ENCODE measurements around the gene CAPN12. TPM values are rescaled to one million over a fixed set of nuclear protein-coding genes. Genes with fewer than 3 reads are reported as not detected.

The CAPN12 gene
- polyA plus RNA-seq, 1 donor (not counting 4 experiments of a cell fraction or from before 2014, with no cell fraction given), result 5.6 TPM

DNA sequence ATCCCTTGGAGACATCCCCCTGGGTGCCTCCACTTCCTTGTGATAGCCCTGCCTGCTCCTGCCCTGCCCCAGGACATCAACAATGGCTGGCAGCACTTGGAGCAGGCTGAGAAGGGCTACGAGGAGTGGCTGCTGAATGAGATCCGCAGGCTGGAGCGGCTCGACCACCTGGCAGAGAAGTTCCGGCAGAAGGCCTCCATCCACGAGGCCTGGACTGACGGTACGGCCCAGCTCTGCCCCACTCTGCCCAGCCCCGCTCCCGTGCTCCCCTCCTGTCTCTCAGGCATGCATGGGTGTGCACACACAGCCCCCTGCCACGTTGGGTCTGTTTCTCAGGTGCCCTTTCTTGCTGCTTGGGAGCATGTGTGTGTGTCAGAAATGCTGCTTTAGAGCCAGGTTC lies 26.4 kb downstream of the CAPN12 start:
- Histone ChIP-seq H4K20me1 (ENCODE audit: control insufficient read depth, extremely low read depth, insufficient read depth, low read length) (peaks cover 4% of the 10 kb centered on the region), H3K4me1 (ENCODE audit: control insufficient read depth, extremely low read depth, insufficient read depth, low read length) (peaks cover 8% of the 10 kb centered on the region), H2AFZ (ENCODE audit: control insufficient read depth, low read length) (no peak overlapping the region), H3K4me3 (ENCODE audit: control insufficient read depth in 2 of 3, extremely low read depth in 1 of 3, insufficient read depth in 2 of 3, low read depth in 1 of 3, low read length in 3 of 3) (no peak overlapping the region), H3K36me3 (ENCODE audit: control insufficient read depth in 2 of 2, extremely low read depth in 1 of 2, insufficient read depth in 2 of 2, low read length in 2 of 2) (peaks cover 73 to 79% of the 10 kb centered on the region in 2 experiments), H3K9ac (ENCODE audit: control insufficient read depth, extremely low read depth, insufficient read depth, low read length) (no peak overlapping the region), H3K27ac (ENCODE audit: control insufficient read depth, insufficient read depth, low read length) (no peak overlapping the region), H3K9me3 (ENCODE audit: control insufficient read depth, low read depth, low read length) (no peaks in the 10 kb centered on the region), H3K27me3 (ENCODE audit: control insufficient read depth, extremely low read depth, insufficient read depth, low read length) (no peaks in the 10 kb centered on the region), H3K9me1 (ENCODE audit: control insufficient read depth, extremely low read depth, insufficient read depth, low read length) (peaks cover 3% of the 10 kb centered on the region), H3K4me2 (ENCODE audit: control insufficient read depth, extremely low read depth, insufficient read depth, low read depth, low read length) (no peak overlapping the region), H3K79me2 (ENCODE audit: control insufficient read depth, insufficient read depth, low read length) (peaks cover 49% of the 10 kb centered on the region)
- FAIRE-seq (no peak), DNase-seq (ENCODE audit: low read depth, low spot score) (no peak)
- TF ChIP-seq, protein P1, sequence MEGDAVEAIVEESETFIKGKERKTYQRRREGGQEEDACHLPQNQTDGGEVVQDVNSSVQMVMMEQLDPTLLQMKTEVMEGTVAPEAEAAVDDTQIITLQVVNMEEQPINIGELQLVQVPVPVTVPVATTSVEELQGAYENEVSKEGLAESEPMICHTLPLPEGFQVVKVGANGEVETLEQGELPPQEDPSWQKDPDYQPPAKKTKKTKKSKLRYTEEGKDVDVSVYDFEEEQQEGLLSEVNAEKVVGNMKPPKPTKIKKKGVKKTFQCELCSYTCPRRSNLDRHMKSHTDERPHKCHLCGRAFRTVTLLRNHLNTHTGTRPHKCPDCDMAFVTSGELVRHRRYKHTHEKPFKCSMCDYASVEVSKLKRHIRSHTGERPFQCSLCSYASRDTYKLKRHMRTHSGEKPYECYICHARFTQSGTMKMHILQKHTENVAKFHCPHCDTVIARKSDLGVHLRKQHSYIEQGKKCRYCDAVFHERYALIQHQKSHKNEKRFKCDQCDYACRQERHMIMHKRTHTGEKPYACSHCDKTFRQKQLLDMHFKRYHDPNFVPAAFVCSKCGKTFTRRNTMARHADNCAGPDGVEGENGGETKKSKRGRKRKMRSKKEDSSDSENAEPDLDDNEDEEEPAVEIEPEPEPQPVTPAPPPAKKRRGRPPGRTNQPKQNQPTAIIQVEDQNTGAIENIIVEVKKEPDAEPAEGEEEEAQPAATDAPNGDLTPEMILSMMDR (optimal IDR thresholded peaks at IDR 0.05 in 1 of 3, IDR thresholded peaks at IDR 0.05 in 1 of 3, conservative IDR thresholded peaks at IDR 0.05 in 1 of 3; ENCODE audit: extremely low read depth in 1 of 3, insufficient read depth in 2 of 3, low read length in 3 of 3), result no peak
- TF ChIP-seq EZH2 (IDR thresholded peaks at IDR 0.05; ENCODE audit: low read length), result no peak
- dilution Hi-C loops (cut with MboI; ENCODE audit: extremely low pct_ligation_motif_present, low sequenced_read_pairs), result no loop called here

DNA sequence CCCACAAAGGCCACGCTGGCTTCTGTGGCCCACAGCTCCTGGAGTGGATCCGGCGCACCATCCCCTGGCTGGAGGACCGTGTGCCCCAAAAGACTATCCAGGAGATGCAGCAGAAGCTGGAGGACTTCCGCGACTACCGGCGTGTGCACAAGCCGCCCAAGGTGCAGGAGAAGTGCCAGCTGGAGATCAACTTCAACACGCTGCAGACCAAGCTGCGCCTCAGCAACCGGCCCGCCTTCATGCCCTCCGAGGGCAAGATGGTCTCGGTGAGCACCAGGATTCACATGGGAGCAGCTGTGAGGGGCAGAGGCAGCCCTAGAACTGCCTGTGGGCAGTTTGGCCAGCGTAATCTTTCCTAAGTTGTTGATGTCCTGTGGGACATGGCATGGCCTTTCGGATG lies 27.2 kb downstream of the CAPN12 start:
- Histone ChIP-seq H3K9ac (ENCODE audit: control insufficient read depth, extremely low read depth, insufficient read depth, low read length) (no peak overlapping the region), H3K9me3 (ENCODE audit: control insufficient read depth, low read depth, low read length) (no peaks in the 10 kb centered on the region), H3K9me1 (ENCODE audit: control insufficient read depth, extremely low read depth, insufficient read depth, low read length) (peaks cover 3% of the 10 kb centered on the region), H3K27ac (ENCODE audit: control insufficient read depth, insufficient read depth, low read length) (no peak overlapping the region), H3K4me1 (ENCODE audit: control insufficient read depth, extremely low read depth, insufficient read depth, low read length) (peaks cover 8% of the 10 kb centered on the region), H3K79me2 (ENCODE audit: control insufficient read depth, insufficient read depth, low read length) (peaks cover 57% of the 10 kb centered on the region), H3K4me3 (ENCODE audit: control insufficient read depth in 2 of 3, extremely low read depth in 1 of 3, insufficient read depth in 2 of 3, low read depth in 1 of 3, low read length in 3 of 3) (no peak overlapping the region), H3K36me3 (ENCODE audit: control insufficient read depth in 2 of 2, extremely low read depth in 1 of 2, insufficient read depth in 2 of 2, low read length in 2 of 2) (peaks cover 73 to 79% of the 10 kb centered on the region in 2 experiments), H2AFZ (ENCODE audit: control insufficient read depth, low read length) (no peak overlapping the region), H3K4me2 (ENCODE audit: control insufficient read depth, extremely low read depth, insufficient read depth, low read depth, low read length) (no peak overlapping the region), H4K20me1 (ENCODE audit: control insufficient read depth, extremely low read depth, insufficient read depth, low read length) (peaks cover 4% of the 10 kb centered on the region), H3K27me3 (ENCODE audit: control insufficient read depth, extremely low read depth, insufficient read depth, low read length) (no peaks in the 10 kb centered on the region)
- TF ChIP-seq EZH2 (IDR thresholded peaks at IDR 0.05; ENCODE audit: low read length), result no peak
- TF ChIP-seq, protein P1 (optimal IDR thresholded peaks at IDR 0.05 in 1 of 3, IDR thresholded peaks at IDR 0.05 in 1 of 3, conservative IDR thresholded peaks at IDR 0.05 in 1 of 3; ENCODE audit: extremely low read depth in 1 of 3, insufficient read depth in 2 of 3, low read length in 3 of 3), result no peak
- DNase-seq (ENCODE audit: low read depth, low spot score) (no peak), FAIRE-seq (no peak)
- dilution Hi-C loops (cut with MboI; ENCODE audit: extremely low pct_ligation_motif_present, low sequenced_read_pairs), result no loop called here
